ENCODE data around the gene DISP3.

Gene DISP3

GRCh38 chr1:11515368-11516300 lies 36.7 kb downstream of the DISP3 start:
- DNase-seq (ENCODE audit: low read depth): no peak

DNA sequence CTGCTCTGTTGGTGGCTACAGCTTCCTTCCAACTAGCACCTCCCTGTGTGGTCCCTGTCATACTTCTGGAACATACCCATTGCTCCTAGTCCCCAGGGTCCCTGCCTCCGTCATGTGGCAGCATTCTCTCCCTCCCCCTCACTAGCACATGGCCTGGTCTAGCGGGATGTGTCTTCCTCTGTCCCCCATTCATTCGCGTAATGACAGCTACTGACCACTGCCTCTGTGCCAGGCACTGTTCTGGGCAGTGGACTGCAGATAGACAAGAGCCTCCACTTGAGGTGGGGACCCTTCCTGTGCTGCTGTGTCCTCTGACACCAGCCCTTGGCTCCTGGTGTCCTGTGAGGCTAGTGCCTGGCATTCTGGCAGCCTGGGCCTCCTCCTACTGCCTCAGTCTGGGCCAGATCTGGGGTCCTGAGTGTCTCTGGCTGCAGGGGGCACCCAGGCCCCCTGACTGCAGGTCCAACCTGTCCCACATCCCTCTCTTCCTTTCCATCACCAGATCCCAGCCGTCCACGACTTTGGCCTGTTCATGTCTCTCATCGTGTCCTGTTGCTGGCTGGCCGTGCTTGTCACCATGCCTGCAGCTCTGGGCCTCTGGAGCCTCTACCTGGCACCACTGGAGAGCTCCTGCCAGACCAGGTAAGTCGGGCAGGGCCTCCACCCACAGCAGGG lies 38.1 kb downstream of the DISP3 start:
- no peak for DNase-seq (ENCODE audit: low read depth)

GRCh38 chr1:11518016-11518701 lies 39.2 kb downstream of the DISP3 start:
- DNase-seq (ENCODE audit: low read depth): no peak

GRCh38 chr1:11518791-11519628 lies 40.1 kb downstream of the DISP3 start:
- no peak for DNase-seq (ENCODE audit: low read depth)

DNA sequence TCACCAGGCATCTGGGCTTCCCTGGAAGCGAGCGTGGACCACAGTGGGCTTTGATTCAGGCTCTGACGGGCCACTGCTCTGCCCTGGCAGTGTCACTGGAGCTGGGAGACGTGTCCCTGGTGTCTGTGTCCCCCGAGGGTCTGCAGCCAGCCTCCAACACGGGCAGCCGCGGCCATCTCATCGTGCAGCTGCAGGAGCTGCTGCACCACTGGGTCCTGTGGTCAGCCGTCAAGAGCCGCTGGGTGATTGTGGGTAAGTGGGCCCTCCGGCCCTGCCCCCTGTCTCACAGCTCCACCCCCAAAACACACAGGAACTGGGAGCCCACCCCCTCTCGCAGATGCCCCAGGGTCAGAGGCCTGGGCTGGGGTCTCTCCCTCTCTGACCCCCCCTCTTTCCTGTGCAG lies 40.7 kb downstream of the DISP3 start:
- DNase-seq (ENCODE audit: low read depth): no peak

DNA sequence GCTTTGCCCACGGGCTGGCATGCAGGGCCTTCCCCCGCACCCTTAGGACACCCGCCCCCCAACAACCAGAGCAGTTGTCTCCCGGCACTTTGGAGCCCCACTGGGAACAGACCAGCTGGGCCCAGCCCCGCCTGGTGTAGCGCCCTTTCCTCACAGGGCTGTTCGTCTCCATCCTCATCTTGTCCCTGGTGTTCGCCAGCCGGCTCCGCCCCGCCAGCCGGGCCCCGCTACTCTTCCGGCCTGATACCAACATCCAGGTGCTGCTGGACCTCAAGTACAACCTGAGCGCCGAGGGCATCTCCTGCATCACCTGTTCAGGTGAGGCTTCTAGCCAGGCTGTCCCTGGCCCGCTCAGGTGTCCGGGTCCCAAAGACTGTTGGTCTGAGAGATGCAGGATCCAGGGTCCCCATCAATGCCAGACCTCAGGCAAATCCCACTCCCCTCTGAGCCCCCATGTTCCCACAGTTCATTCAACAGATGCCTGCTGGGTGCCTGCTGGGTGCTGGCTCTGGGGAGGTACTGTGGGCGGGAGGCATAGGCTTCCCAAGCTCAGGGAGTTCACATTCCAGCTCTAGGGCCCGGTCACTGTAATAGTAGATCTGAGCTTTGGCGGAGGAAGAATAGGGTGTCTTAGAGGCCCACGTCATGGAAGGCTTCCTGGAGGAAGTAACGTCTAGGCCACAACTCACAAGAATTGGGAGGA lies 41.7 kb downstream of the DISP3 start:
- DNase-seq (ENCODE audit: low read depth): no peak

DNA sequence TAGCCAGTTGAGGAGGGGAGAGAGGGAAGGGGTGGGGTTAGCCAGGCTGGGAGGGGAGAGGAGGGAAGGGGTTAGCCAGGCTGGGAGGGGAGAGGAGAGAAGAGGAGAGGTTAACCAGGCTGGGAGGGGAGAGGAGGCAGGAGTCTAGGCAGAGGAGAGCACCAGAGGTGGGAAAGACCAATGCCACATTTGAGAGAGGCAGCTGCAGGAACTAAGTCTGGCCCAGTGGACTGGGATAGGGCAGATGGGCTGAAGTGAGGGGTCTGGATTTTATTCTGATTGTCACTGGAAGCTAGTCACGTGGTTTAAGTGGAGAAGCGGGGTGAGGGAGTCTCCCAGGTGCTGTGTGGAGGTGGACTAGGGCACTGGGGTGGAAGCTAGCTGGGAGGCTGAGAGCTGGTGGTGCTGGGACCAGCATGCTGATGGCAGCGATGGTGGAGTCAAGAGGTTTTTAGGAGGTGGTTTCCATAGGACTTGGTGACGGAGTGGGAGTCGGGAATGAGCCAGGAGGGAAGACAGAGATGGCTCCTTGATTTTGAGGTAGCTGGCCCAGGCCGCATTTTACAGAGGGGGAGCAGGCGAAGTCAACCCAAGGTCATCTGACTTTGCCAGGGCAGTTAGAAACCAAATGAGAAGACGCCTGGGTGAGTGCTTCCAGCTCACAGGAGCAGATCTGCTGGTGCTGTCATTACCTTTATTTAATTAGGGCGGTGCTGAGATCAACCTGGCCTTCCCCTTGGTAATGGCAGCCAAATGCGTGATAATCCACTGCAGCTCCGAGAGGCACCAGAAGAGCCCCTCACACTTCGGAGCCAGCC lies 42.8 kb downstream of the DISP3 start:
- no peak for DNase-seq (ENCODE audit: low read depth)

DNA sequence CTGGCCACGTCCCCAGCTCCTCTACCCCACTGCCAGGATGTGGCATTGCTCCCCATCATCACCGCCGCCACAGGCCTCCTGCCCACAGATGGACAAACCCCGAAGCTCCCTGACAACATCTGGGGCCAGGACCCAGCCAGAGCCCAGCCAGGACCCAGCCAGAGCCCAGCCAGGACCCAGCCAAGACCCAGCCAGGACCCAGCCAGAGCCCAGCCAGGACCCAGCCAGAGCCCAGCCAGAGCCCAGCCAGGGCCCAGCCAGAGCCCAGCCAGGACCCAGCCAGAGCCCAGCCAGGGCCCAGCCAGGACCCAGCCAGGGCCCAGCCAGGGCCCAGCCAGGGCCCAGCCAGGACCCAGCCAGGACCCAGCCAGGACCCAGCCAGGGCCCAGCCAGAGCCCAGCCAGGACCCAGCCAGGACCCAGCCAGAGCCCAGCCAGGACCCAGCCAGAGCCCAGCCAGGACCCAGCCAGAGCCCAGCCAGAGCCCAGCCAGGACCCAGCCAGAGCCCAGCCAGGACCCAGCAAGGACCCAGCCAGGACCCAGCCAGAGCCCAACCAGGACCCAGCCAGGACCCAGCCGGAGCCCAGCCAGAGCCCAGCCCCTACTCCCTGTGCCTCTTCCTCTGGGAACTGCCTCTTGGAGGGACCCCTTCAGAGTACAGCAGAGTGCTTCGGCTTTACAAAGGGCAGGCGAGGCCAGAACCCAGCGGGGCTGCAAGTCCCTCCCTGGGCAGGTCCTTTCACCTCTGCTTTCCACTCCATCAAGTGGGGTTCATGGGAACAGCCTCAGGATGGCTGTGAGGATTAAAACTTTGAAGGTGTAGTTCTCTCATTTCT lies 43.7 kb downstream of the DISP3 start:
- DNase-seq (ENCODE audit: low read depth): no peak

DNA sequence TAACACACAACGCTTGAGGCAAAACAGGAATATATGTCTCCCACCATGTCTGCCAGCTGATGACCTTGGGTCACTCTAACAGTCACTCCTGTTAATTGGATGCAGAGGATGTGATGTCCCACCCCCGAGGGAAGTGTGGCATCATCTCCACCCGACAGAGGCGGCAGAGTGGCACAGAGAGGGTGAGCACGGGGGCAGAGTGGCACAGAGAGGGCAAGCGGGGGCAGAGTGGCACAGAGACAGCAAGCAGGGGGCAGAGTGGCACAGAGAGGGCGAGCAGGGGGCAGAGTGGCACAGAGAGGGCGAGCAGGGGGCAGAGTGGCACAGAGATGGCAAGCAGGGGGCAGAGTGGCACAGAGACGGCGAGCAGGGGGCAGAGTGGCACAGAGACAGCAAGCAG lies 44.3 kb downstream of the DISP3 start:
- no peak for DNase-seq (ENCODE audit: low read depth)

DNA sequence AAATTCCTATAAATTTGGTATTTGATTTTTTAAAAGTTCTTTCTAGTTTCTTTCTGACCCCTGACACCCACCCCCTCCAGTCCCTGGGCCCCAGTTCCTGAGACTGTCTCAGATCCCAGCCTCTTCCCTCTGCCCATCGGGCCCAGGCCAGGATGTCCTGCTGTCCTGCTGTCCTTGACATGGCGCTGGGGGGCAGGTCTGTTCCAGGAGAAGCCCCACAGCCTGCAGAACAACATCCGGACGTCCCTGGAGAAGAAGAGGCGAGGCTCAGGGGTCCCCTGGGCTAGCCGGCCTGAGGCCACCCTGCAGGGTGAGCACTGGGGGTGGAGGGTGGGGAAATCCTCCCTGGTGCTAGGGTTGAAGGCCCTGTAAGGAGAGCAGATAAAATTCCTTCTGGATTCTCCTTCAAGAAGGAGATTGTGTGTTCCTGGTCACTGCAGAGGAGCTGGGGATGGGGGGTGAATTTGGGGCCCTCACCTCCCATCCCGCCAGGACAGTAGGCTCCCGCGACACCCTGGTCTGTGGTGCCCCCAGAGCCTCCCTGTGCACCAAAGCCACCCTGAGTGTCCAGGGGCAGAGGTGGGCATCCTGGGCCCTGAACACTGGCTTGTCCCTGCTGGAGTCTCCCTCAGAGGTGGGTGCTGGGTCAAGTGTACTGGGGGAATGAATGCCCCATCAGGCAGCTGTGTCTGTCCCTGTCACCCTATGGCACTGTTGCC lies 45.0 kb downstream of the DISP3 start:
- DNase-seq (ENCODE audit: low read depth): no peak

GRCh38 chr1:11524465-11525150 lies 45.7 kb downstream of the DISP3 start:
- DNase-seq (ENCODE audit: low read depth): no peak

GRCh38 chr1:11525151-11525505 lies 46.2 kb downstream of the DISP3 start:
- no peak for DNase-seq (ENCODE audit: low read depth)

- no peak for DNase-seq (ENCODE audit: low read depth)
Observed at GRCh38 chr1:11525516-11525915, 46.6 kb downstream of the DISP3 start.

DNA sequence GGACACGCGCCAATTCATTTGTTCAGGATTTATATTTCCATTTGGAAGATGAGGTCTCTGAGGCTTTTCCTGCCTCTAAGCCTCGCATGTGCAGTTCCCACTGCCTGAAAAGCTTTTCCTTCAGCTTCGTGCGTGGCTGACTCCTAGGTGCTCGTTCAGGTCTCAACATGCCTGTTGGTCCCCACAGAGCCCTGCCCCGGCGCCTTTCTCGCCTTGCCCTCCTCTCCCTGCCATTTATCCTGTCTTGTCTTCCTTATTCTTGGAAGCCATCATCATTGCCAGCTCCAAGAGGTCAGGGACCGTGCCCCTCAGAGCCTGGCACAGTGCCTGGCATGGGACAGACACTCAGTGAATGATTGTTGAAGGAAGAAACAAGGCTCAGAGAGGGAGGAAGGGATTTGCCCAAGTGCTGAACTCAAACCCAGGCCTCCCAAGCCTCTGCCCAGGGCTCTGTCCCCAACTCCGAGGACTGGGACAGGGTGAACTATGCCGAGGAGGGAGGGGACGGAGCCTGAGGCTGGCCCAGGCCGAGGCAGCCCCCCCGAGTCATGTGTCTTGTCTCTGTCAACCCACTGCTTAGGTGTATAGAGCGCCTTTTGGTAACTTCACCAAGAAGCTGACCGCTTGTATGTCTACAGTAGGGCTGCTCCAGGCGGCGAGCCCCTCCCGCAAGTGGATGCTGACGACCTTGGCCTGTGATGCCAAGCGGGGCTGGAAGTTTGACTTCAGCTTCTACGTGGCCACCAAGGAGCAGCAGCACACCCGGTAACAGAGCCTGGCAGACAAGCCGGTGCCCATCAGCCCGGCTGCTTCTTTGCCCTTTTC lies 47.3 kb downstream of the DISP3 start:
- DNase-seq (ENCODE audit: low read depth): no peak

- DNase-seq (ENCODE audit: low read depth): no peak
Observed at GRCh38 chr1:11527541-11528452, 48.8 kb downstream of the DISP3 start.

DNA sequence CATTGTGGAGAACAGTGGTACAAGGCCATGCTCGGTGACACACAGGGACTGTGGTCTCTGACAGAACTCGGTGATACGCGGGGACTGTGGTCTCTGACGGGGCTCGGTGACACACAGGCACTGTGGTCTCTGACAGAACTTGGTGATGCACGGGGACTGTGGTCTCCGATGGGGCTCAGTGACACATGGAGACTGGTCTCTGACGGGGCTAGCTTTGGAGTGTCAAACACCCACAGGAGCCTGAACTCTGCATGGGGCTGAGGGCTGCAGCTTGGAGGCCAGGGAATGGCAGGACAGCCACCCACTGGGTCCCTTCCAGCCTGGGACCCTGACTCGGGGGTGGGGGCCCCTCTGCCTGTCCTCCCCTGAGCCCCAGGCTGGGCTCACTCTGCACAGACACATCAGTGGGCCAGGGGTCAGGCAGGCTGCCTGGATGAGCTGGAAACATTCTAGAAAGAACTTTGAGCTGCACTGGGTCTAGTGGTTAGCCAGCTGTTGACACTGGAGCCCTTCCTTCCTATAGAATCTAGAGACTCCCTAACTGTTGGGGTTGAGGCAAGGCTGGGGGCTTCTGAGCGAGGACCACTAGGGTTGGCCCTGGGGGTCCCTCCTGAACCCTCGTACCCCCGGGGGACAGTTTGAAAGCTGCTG lies 49.8 kb downstream of the DISP3 start:
- no peak for DNase-seq (ENCODE audit: low read depth)
